Stimulated activated naive CD8-positive, alpha-beta T cell treated with anti-CD3 and anti-CD28 coated beads, Interleukin-15, amount 100 ng/mL, for 72 hours (primary cell): ENCODE measurements around the gene HAX1.
"Not testable (repeated sequence)": the region's sequence is repeated elsewhere in the genome, so short reads cannot be mapped to it uniquely, and the experiment has no call there.

ENCODE experiments used
- ATAC-seq: fragments of 150-1000 bp; cut with Tn5 transposase; 2 replicates; pipeline ENCODE4 v1.10.0; 2021; ENCODE audit warnings: mild to moderate bottlenecking, moderate library complexity
- DNase-seq, 2 donors: peaks; one replicate each; pipeline ENCODE4 v3.0.0; 2021 to 2022
- H3K27ac Mint-ChIP-seq, 2 donors: one replicate each; pipeline ENCODE4 v1.8.0; 2022; ENCODE audit warnings: mild to moderate bottlenecking in 2 of 2, mixed read lengths in 2 of 2, moderate library complexity in 2 of 2
- H3K27me3 Mint-ChIP-seq: one replicate; pipeline ENCODE4 v1.8.0; 2022; ENCODE audit warnings: mixed read lengths
- H3K4me1 Mint-ChIP-seq: one replicate; pipeline ENCODE4 v1.8.0; 2022; ENCODE audit warnings: mild to moderate bottlenecking, mixed read lengths
- H3K4me3 Mint-ChIP-seq, 2 donors: one replicate each; pipeline ENCODE4 v1.8.0; 2022; ENCODE audit warnings: mild to moderate bottlenecking in 2 of 2, mixed read lengths in 2 of 2, moderate library complexity in 1 of 2
- H3K9me3 Mint-ChIP-seq, 2 donors: one replicate each; pipeline ENCODE4 v1.8.0; 2022; ENCODE audit warnings: mixed read lengths in 2 of 2

The HAX1 gene

DNA sequence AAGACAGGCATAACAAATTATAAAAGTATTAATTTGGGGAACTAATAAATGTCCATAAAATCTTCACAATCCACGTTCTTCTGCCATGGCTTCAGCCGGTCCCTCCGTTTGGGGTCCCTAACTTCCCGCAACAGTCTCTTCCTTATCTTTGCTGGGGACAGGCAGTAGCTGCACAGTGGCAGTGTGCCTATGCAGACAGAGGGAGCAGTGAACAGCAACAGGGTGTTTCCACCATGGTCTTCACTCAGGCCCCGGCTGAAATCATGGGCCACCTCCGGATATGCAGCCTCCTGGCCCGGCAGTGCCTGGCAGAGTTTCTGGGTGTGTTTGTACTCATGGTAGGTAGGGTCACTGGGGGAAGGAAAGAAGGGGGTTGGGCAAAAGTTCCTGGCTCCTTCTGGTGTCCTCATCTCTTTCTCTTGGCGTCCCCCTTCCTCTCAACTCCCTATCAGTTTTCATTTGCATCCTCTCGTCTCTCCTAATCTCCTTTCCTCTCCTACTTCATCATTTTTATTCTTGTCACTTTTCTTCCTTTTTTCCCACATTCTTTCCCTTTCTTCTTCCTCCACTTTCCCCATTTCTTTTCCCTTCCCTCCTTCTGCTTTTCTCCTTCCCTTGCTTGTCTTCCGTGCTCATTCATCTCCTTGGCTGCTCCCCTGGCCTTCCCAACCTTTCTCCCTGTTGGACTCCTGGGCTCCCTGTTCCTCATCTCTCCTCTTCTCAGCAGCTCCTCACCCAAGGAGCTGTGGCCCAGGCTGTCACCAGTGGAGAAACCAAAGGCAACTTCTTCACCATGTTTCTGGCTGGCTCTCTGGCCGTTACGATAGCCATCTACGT lies 40.0 kb downstream of the HAX1 start:
- DNase-seq, H3K27ac Mint-ChIP-seq, H3K27me3 Mint-ChIP-seq: not testable (repeated sequence)

DNA sequence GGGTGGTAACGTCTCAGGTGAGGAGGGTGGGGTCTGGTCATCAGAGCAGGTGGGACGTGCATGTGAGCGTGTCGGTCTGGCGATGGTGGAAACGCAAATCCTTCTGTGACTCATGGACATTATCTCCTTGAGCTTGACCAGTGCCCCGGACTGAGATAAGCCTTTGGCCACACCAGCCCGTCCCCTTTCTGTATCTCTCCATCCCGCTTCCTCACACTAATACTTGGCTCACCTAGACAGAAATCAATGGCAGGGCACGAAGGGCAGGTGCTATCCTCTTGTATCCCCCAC lies 40.6 kb downstream of the HAX1 start:
- H3K27me3 Mint-ChIP-seq = no peaks in the 10 kb centered on the region
- peaks cover 0 to 5% of the 10 kb centered on the region in 2 donors for H3K9me3 Mint-ChIP-seq

More for the DNA sequence above, 40.0 kb downstream of the HAX1 start:
- not testable (repeated sequence) for H3K4me3 Mint-ChIP-seq, H3K4me1 Mint-ChIP-seq, H3K9me3 Mint-ChIP-seq, ATAC-seq

DNA sequence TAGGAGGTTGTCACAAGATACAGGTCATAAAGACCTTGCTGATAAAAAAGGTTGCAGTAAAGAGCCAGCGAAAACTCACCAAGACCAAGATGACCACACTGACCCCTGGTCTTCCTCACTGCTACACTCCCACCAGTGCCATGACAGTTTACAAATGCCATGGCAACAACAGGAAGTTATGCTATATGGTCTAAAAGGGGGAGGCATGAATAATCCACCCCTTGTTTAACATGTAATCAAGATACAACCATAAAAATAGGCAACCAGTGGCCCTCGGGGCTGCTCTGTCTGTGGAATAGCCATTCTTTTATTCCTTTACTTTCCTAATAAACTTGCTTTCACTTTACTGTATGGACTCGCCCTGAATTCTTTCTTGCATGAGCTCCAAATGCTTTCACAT lies 41.8 kb downstream of the HAX1 start:
- H3K4me1 Mint-ChIP-seq, H3K4me3 Mint-ChIP-seq, ATAC-seq, H3K27ac Mint-ChIP-seq, H3K27me3 Mint-ChIP-seq, DNase-seq, H3K9me3 Mint-ChIP-seq: not testable (repeated sequence)

More for the DNA sequence above, 40.6 kb downstream of the HAX1 start:
- no peak for DNase-seq
- no peak overlapping the region for H3K4me3 Mint-ChIP-seq
- peaks cover 5% of the 10 kb centered on the region for H3K4me1 Mint-ChIP-seq
- no peak for ATAC-seq
- H3K27ac Mint-ChIP-seq = no peak overlapping the region

DNA sequence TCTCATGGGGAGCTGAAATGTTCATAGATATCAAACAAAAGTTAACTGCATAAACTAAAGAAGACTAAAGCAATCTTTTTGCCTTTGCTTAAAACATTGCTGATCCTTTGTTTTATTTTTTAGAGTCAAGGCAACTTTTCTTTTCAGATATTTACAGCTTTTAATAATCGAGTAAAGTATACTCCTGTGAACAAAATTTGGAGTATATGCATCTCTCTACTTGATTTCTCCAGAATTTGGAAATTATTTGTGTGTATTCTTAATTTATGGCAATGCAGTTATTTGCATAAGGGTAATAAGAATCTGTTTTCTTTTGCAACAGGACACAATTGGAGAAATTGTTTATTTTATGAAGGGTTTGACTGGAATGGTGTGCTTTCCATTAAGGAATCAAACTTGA lies 44.3 kb downstream of the HAX1 start:
- no peak overlapping the region for H3K4me3 Mint-ChIP-seq
- ATAC-seq (no peak), DNase-seq (no peak)
- H3K4me1 Mint-ChIP-seq = no peaks in the 10 kb centered on the region
- H3K27ac Mint-ChIP-seq = no peak overlapping the region
- H3K9me3 Mint-ChIP-seq = peaks cover 5% of the 10 kb centered on the region in 2 donors
- no peaks in the 10 kb centered on the region for H3K27me3 Mint-ChIP-seq

- H3K27ac Mint-ChIP-seq = no peak overlapping the region
- ATAC-seq (no peak), DNase-seq (no peak)
- no peak overlapping the region for H3K4me3 Mint-ChIP-seq
- peaks cover 5% of the 10 kb centered on the region in 2 donors for H3K9me3 Mint-ChIP-seq
- H3K27me3 Mint-ChIP-seq = peaks cover 6% of the 10 kb centered on the region
- H3K4me1 Mint-ChIP-seq = no peaks in the 10 kb centered on the region
These were observed 46.0 kb downstream of the HAX1 start for GRCh38 chr1:154318386-154318785.

- ATAC-seq (no peak), DNase-seq (no peak)
- H3K4me1 Mint-ChIP-seq = peaks cover 13% of the 10 kb centered on the region
- no peak within 1 kb of the TSS for H3K4me3 Mint-ChIP-seq
- peaks cover 5% of the 10 kb centered on the region in 2 donors for H3K9me3 Mint-ChIP-seq
- H3K27ac Mint-ChIP-seq = no peak within 1 kb of the TSS
- peaks cover 6% of the 10 kb centered on the region for H3K27me3 Mint-ChIP-seq
These were observed 48.6 kb downstream of the HAX1 start, which contains the start of gene AQP10 for GRCh38 chr1:154320882-154321608. Gene AQP10 (plus strand): TSS chr1:154321093. CDS start chr1:154321156, 63 bp downstream.

DNA sequence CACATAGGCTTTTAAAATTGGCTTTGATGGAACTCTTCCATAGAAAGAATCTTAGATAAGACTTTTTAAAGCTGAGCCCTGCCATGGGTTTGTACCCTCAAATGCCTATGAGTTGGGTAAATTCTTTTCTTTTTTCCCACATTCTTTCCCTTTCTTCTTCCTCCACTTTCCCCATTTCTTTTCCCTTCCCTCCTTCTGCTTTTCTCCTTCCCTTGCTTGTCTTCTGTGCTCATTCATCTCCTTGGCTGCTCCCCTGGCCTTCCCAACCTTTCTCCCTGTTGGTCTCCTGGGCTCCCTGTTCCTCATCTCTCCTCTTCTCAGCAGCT lies 49.1 kb downstream of the HAX1 start:
- H3K4me3 Mint-ChIP-seq, H3K27ac Mint-ChIP-seq, H3K9me3 Mint-ChIP-seq, H3K27me3 Mint-ChIP-seq, DNase-seq, ATAC-seq: not testable (repeated sequence)
- H3K4me1 Mint-ChIP-seq = peaks cover 19% of the 10 kb centered on the region

GRCh38 chr1:154323493-154323892 lies 51.1 kb downstream of the HAX1 start:
- peak overlapping the region in 1 of 2 donors; percentile 56 for H3K27ac Mint-ChIP-seq
- no peak overlapping the region for H3K4me3 Mint-ChIP-seq
- H3K4me1 Mint-ChIP-seq = peaks cover 38% of the 10 kb centered on the region
- H3K27me3 Mint-ChIP-seq = peaks cover 6% of the 10 kb centered on the region
- no peak for DNase-seq
- H3K9me3 Mint-ChIP-seq = peaks cover 0 to under 1% of the 10 kb centered on the region in 2 donors
- no peak for ATAC-seq

DNA sequence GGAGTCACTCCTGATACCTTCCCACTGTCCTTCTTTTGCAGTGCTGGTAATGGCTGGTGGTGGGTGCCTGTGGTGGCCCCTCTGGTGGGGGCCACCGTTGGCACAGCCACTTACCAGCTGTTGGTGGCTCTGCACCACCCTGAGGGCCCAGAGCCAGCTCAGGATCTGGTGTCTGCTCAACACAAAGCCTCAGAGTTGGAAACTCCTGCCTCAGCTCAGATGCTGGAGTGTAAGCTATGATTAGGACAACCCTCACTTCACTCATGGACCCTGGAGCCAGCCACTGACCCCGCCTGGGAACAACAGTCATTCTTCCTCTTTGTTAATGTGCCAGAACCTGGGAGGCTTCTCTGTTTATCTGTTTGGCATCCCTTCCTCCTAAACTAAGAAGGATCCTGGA lies 51.8 kb downstream of the HAX1 start:
- Mint-ChIP-seq H3K27ac (peak overlapping the region; percentile 9 to 14), H3K27me3 (peaks cover 6% of the 10 kb centered on the region)
- no peak for DNase-seq

DNA sequence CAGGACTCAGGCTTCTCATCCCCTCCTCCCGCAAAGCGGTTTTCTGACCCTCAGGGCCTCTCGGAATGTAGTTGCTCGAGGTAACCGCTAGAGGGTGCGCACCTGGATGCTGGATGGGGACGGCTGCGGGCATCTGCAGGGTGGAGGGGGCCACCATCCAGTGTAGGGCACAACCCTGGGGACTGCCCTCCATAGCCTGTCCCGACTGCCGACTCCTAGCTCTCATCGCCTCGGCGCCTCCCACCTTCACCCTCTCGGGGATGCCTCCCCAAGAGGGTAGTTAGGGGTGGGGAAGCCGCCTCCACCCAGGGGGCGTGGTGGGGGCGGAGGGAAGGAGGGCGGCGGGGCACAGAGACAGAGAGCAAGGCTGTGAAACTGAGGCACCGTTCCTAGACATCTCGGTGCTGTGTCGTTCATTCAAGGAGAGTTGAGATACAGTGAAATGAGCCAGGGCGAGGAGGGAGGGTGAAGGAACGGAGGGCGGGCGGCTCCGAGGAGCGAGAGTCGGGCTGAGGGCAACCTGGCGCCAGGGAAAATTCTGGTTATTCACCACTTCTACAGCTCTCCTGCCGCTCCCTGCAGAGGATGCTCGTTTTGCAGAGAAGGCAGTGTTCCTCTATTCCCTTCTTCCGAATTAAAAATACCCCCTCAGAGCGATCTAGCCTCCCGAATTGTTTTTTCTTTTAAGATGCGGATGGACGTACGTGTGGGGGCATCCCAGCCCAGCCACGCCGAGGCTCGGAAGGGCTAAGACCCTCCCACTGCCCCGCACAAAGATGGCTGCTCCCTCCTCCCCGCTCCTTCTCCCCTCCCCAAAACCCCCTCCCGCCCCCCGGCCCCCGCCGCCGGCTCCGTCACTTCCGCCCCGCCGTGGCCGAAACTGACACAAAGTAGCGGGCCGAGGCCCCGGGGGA lies 52.5 kb downstream of the HAX1 start, which contains the start of gene ATP8B2:
Gene ATP8B2, plus strand, starts transcription at position 857 of the 914 bp plus-strand sequence. CDS start 2,617 bp downstream, outside the sequence.
- peak; percentile 79 for ATAC-seq
- no peaks in the 10 kb centered on the region for H3K9me3 Mint-ChIP-seq
- peaks cover 6% of the 10 kb centered on the region for H3K27me3 Mint-ChIP-seq
- peak within 1 kb of the TSS; percentile 95 to 98 for H3K27ac Mint-ChIP-seq
- DNase-seq = peak; percentile 88 to 89
- peak within 1 kb of the TSS; percentile 98 to 99 for H3K4me3 Mint-ChIP-seq
- peaks cover 50% of the 10 kb centered on the region for H3K4me1 Mint-ChIP-seq

More for the DNA sequence above, 51.8 kb downstream of the HAX1 start:
- no peak for ATAC-seq
- H3K4me1 Mint-ChIP-seq = peaks cover 44% of the 10 kb centered on the region
- H3K4me3 Mint-ChIP-seq = peak overlapping the region; percentile 98 to 99
- no peaks in the 10 kb centered on the region for H3K9me3 Mint-ChIP-seq
